Right lobe of liver (tissue), 4 donors: ENCODE data around the gene DNASE1L3.

Experiments used
- POLR2A ChIP-seq: fragments of 450-650 bp; IDR thresholded peaks from one replicate; pipeline ENCODE4 v1.6.1; 2017; ENCODE audit warnings: antibody characterized with exemption, mild to moderate bottlenecking
- TF ChIP-seq, protein P1 (sequence below), 4 donors: fragments of 200-600 bp in 3 of 4; fragments of 450-650 bp in 1 of 4; IDR thresholded peaks; one replicate each; pipeline versions ENCODE4 v1.5.1 to v1.8.0; 2016 to 2022; ENCODE audit warnings: antibody characterized with exemption in 4 of 4, mild to moderate bottlenecking in 2 of 4
- donor health status: DM: no; HTN: no; CAD: no.
- donor health status: DM: no; HTN: no; CAD: no.
- donor health status: DM: no; HTN: yes; CAD: no.

- TF ChIP-seq, protein P1, sequence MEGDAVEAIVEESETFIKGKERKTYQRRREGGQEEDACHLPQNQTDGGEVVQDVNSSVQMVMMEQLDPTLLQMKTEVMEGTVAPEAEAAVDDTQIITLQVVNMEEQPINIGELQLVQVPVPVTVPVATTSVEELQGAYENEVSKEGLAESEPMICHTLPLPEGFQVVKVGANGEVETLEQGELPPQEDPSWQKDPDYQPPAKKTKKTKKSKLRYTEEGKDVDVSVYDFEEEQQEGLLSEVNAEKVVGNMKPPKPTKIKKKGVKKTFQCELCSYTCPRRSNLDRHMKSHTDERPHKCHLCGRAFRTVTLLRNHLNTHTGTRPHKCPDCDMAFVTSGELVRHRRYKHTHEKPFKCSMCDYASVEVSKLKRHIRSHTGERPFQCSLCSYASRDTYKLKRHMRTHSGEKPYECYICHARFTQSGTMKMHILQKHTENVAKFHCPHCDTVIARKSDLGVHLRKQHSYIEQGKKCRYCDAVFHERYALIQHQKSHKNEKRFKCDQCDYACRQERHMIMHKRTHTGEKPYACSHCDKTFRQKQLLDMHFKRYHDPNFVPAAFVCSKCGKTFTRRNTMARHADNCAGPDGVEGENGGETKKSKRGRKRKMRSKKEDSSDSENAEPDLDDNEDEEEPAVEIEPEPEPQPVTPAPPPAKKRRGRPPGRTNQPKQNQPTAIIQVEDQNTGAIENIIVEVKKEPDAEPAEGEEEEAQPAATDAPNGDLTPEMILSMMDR (IDR thresholded peaks at IDR 0.05) = no peak
- TF ChIP-seq POLR2A = no peak
Observed at GRCh38 chr3:58158442-58159153, 52.2 kb downstream of the DNASE1L3 start.
